GM18909 (cell line): Measurements from ENCODE around the gene SHISA7.

Experiments
- ATAC-seq: cut with Tn5 transposase; IDR thresholded peaks from one replicate; pipeline ENCODE4 v1.9.1; 2021; ENCODE audit warnings: mild to moderate bottlenecking; ENCODE audit not compliant: unreplicated experiment, poor library complexity

The SHISA7 gene

GRCh38 chr19:55464039-55464661, 21.1 kb upstream of the SHISA7 start:
- no peak for ATAC-seq

GRCh38 chr19:55463583-55464031, 20.5 kb upstream of the SHISA7 start:
- ATAC-seq: no peak

- no peak for ATAC-seq
Observed at GRCh38 chr19:55462722-55463121, 19.6 kb upstream of the SHISA7 start.

- ATAC-seq: no peak
Observed at GRCh38 chr19:55461974-55462626, 19.0 kb upstream of the SHISA7 start.

- peak; percentile 90 for ATAC-seq
Observed at GRCh38 chr19:55461259-55461973, 18.3 kb upstream of the SHISA7 start, which contains the start of gene ISOC2. TSS of gene ISOC2 (minus strand) at chr19:55461642. CDS start at chr19:55456486, 5,156 bp downstream.

- no peak for ATAC-seq
Observed at GRCh38 chr19:55460670-55461258, 17.7 kb upstream of the SHISA7 start.

GRCh38 chr19:55459950-55460657, 17.0 kb upstream of the SHISA7 start:
- no peak for ATAC-seq

GRCh38 chr19:55459551-55459949, 16.4 kb upstream of the SHISA7 start:
- no peak for ATAC-seq

- no peak for ATAC-seq
Observed at GRCh38 chr19:55457683-55458457, 14.8 kb upstream of the SHISA7 start.

- no peak for ATAC-seq
Observed at GRCh38 chr19:55456347-55456746, 13.2 kb upstream of the SHISA7 start.

- no peak for ATAC-seq
Observed at GRCh38 chr19:55455576-55456235, 12.6 kb upstream of the SHISA7 start.

- no peak for ATAC-seq
Observed at GRCh38 chr19:55454787-55455243, 11.7 kb upstream of the SHISA7 start.

GRCh38 chr19:55453511-55454260, 10.6 kb upstream of the SHISA7 start:
- no peak for ATAC-seq

GRCh38 chr19:55452749-55453346, 9.7 kb upstream of the SHISA7 start:
- no peak for ATAC-seq

GRCh38 chr19:55451965-55452748, 9.1 kb upstream of the SHISA7 start:
- no peak for ATAC-seq

GRCh38 chr19:55451163-55451964, 8.3 kb upstream of the SHISA7 start:
- no peak for ATAC-seq
